Activated CD8-positive, alpha-beta memory T cell treated with anti-CD3 and anti-CD28 coated beads for 4 hours (primary cell): ENCODE measurements around the gene BRMS1L.

Experiments used
- DNase-seq, 2 donors: peaks; one replicate each; pipeline ENCODE4 v3.0.0-alpha.2; 2020; ENCODE audit warnings: low read depth in 2 of 2

The BRMS1L gene

DNA sequence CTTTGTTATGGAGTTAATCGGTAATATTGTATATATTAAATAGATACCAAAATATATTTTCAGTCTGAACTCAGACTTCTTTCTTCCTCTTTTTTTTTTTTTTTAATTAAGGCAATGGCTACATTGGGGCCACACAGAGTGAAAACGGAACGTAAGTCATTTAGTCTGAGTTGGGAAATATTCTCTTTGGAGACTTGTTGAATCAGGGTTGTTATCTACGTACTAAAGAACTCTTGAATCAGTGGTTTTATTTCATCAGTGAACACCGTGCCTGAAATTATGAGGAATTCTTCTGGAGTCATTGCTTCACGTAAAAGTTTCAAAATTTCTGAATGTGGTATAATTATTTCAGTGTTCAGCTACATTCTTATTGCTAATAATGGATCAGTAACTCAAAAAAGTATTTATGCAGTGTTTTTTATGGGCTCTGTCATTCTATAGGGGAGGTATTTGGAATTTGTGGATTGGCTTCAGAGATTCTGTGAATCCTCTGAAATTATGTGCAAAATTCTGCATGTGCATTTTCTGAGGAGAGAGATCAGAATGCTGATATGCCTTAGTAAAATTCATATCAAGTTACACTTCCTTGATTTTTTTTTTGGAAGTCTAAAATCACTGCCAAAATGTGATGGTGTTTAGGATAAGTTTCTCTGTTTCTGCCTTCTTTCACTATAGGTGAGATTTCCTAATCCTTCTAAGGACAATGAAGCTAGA lies 39.6 kb downstream of the BRMS1L start:
- DNase-seq = no peak

GRCh38 chr14:35866595-35867279 lies 40.6 kb downstream of the BRMS1L start:
- no peak for DNase-seq

GRCh38 chr14:35867280-35867629 lies 41.1 kb downstream of the BRMS1L start:
- DNase-seq = no peak

DNA sequence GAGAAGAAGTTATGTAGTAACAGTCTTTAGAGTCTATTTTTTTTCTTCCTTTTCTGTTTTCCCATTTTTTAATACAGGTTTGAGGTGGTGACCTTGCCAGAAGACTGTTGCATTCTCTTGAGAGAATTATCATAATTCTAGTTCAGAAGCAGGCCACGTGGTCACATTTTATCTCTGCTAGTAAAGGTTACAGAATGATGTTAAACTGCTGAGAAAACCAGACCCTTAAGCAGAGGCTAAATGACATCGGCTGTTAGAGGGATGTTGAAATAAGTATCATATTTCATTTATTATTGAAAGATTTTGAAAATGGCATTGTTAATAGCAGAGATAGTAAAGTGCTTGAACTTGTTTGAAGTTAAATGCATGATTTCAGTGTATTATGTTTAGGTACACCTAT lies 49.2 kb downstream of the BRMS1L start:
- DNase-seq = no peak

DNA sequence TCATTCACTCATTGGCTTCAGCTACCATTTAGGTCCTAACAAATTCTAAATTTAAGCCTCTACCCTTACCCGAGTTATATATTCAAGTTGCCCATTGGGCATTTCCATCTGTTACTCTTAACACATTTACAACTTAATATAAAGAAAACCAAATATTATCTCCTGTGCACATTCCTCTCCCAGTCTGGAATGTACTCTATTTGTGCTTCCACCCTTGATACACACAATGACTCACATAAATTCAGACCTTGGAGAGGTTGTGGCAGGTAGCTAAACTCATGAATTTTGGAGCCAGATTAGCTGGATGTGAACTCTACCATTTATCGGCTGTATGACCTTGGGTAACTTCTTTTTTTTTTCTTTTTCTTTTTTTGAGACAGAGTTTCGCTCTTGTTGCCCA lies 51.1 kb downstream of the BRMS1L start:
- no peak for DNase-seq

GRCh38 chr14:35878272-35879150 lies 52.4 kb downstream of the BRMS1L start:
- no peak for DNase-seq

GRCh38 chr14:35879151-35879648 lies 53.1 kb downstream of the BRMS1L start:
- no peak for DNase-seq

GRCh38 chr14:35879654-35880249 lies 53.6 kb downstream of the BRMS1L start:
- no peak for DNase-seq

GRCh38 chr14:35881280-35881679 lies 55.1 kb downstream of the BRMS1L start:
- no peak for DNase-seq

DNA sequence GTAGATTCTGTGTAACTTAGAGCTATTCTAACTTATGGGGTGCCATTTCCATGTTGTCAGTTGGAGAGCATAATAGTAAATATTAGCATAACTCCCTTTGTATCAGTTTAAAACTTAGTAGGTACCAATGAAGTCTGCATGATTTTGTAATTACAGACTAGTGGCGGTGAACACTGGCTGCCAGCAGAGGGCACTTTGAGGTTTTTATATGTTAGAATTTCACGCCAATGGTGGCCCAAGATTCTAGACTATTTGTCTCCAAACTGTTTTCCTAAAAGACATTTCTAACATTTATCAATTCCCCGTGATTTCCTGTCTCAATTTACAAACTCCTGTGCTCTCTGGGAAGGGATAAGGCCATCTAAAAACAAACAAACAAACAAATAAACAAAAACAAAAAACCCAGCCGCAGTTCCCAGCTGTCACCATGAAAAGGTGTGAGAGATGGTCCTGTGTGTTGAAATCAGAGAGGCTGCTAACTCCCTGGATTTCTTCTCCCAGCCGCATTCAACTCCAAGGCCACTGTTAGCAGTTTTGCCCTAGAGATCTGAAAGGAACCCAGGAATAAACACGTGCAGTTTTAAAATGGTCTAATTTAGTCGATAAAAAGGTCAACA lies 57.6 kb downstream of the BRMS1L start:
- DNase-seq = no peak

- no peak for DNase-seq
Observed at GRCh38 chr14:35890308-35890707, 64.2 kb downstream of the BRMS1L start.

DNA sequence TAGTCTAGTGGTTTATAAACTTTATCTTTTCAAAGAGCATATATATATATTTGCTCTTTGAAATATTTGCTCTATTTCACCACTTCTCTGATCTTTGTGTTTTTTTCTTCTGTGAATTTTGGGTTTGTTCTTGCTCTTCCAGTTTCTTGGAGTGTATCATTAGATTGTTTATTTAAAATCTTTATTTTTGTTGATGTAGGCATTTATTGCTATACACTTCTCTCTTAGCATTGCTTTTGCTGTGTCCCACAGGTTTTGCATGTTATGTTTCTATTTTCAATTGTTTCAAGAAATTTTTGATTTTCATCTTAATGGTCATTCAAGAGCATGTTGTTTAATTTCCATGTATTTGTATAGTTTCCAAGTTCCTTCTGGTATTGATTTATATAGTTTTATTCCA lies 69.1 kb downstream of the BRMS1L start:
- DNase-seq = no peak

GRCh38 chr14:35897616-35898111 lies 71.5 kb downstream of the BRMS1L start:
- DNase-seq = no peak

- DNase-seq = no peak
Observed at GRCh38 chr14:35898217-35898775, 72.2 kb downstream of the BRMS1L start.

GRCh38 chr14:35900741-35901140 lies 74.6 kb downstream of the BRMS1L start:
- DNase-seq = no peak

DNA sequence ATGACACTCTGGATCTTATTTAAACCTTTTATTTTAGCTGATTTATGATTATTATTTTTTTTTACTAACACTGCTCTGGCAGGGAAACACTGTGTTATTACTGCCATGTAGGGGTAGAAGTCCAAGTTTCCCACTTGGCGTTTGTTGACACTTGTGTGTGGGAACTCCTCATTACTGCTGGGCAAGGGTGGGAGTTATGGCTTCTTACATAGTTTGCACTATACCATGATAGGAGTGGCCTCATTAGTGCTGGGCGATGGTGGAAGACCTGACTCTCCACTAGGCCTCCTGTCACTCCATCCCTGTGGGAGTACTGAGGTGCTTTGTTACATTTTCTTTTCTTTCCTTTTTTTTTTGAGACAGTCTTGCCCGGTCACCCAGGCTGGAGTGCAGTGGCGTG lies 83.5 kb downstream of the BRMS1L start:
- DNase-seq = no peak

GRCh38 chr14:35910191-35910590 lies 84.1 kb downstream of the BRMS1L start:
- no peak for DNase-seq

GRCh38 chr14:35911097-35911496 lies 85.0 kb downstream of the BRMS1L start:
- DNase-seq = no peak

DNA sequence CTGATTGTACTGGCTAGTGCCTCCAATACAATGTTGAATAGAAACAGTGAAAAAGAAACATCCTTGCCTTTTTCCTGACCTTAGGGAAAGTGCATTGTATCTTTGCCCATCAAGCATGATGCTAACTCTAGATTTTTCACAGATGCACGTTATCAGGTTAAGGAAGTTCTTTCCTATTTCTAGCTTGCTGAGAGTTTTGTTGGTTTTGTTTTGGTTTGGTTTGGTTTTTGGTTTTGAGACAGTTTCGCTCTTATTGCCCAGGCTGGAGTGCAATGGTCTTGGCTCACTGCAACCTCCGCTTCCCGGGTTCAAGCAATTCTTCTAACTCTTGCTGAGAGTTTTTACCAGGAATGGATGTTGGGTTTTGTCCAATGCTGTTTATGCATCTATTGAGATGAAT lies 89.0 kb downstream of the BRMS1L start:
- DNase-seq = no peak

- DNase-seq = no peak
Observed at GRCh38 chr14:35915775-35916174, 89.6 kb downstream of the BRMS1L start.
